K562 (cell line): Measurements from ENCODE around the gene MYBPHL. TPM values are rescaled to one million over a fixed set of nuclear protein-coding genes. Genes with fewer than 3 reads are reported as not detected.
A peak's percentile ranks its signal among the peaks of the same experiment; 100 is the strongest.

Source experiments
- CTCF ChIP-seq, 3 experiments: IDR thresholded peaks in 2 of 3; conservative IDR thresholded peaks in 1 of 3; 2 replicates each; pipeline ENCODE4 v1.5.1; 2011 to 2012; ENCODE audit warnings: low read length in 3 of 3, mild to moderate bottlenecking in 3 of 3, control low read depth in 2 of 3, improper control_type of control experiment in 1 of 3, inconsistent platforms in 1 of 3, low read depth in 1 of 3, mixed read lengths in 1 of 3, moderate library complexity in 1 of 3; ENCODE audit not compliant: insufficient read depth in 2 of 3
- TBP ChIP-seq: optimal IDR thresholded peaks from 2 replicates; pipeline ENCODE3; 2011; ENCODE audit warnings: low read depth, low read length, improper control_type of control experiment
- ZBTB40 ChIP-seq, 2 experiments: fragments of 450-650 bp in 1 of 2; sonication (generic) in 1 of 2; formaldehyde crosslinking in 1 of 2; IDR thresholded peaks; 2 replicates each; pipeline versions ENCODE4 v1.7.1 to v1.9.0; 2016 to 2022; ENCODE audit warnings: inconsistent platforms in 1 of 2, mild to moderate bottlenecking in 1 of 2, missing genetic modification reagents in 1 of 2
- ZMIZ1 ChIP-seq, 2 experiments: fragments of 150-350 bp in 1 of 2; IDR thresholded peaks; 2 replicates each; pipeline ENCODE4 v1.6.1; 2012 to 2016; ENCODE audit warnings: low read depth in 2 of 2, low read length in 2 of 2, mild to moderate bottlenecking in 1 of 2, moderate library complexity in 1 of 2
- ZNF592 ChIP-seq: fragments of 450-650 bp; IDR thresholded peaks from 2 replicates; pipeline ENCODE4 v1.6.1; 2017; ENCODE audit warnings: antibody characterized with exemption, mild to moderate bottlenecking
- polyA plus RNA-seq, 8 experiments: library from polyadenylated mRNA; depleted of rRNA in 4 of 8; stranded (reverse) in 5 of 8; unstranded in 3 of 8; fragments of >200 nt; fragmentation: Nextera tagmentation in 2 of 8; fragmentation: Illumina TruSeq in 1 of 8; extraction: Ambion mirVana in 2 of 8; extraction: Trizol in 1 of 8; gene quantifications; 2 replicates each; pipeline versions ENCODE4 v1.2.1 to v1.2.3, GENCODE V29; 2011 to 2014; ENCODE audit warnings: inconsistent platforms in 1 of 8, missing spikeins in 1 of 8
- total RNA-seq, 7 experiments: library from RNA; depleted of rRNA in 6 of 7; stranded (reverse); fragments of >200 nt in 6 of 7; fragmentation: Illumina TruSeq in 2 of 7; extraction: Trizol in 2 of 7; gene quantifications; 2 replicates each; pipeline versions ENCODE4 v1.2.1 to v1.2.3, GENCODE V29; 2011 to 2021; ENCODE audit warnings: low replicate concordance in 1 of 7

Gene MYBPHL
- total and polyA plus RNA-seq, 9 of the 15 experiments (the other 6 are each of a cell fraction or from before 2014, with no cell fraction given) = 0.20 to 1.9 (median 0.33) TPM

GRCh38 chr1:109254621-109255096 lies 52.2 kb downstream of the MYBPHL start (continued):
- TF ChIP-seq ZBTB40 (IDR thresholded peaks at IDR 0.05) (peak; percentile 56; the same call in 1 of the 2 replicates), ZBTB40 (CRISPR knock-in tag; IDR thresholded peaks at IDR 0.05) (no peak), ZNF592 (no peak), TBP (peak; percentile 10), ZMIZ1 (IDR thresholded peaks at IDR 0.05; ENCODE audit: low read depth in 2 of 2, low read length in 2 of 2) (0 out of 4 replicates have a peak, but pooled peaks of 1 of the 2 experiments have one; percentile 8), CTCF (IDR thresholded peaks at IDR 0.05 in 2 of 3, conservative IDR thresholded peaks at IDR 0.05 in 1 of 3; ENCODE audit: insufficient read depth in 2 of 3, low read depth in 1 of 3, low read length in 3 of 3) (peak in 2 of 3 experiments; percentile 3 to 30; a peak in 1 of 6 replicates)
